ENCODE measurements around the gene TBC1D21. TPM values are rescaled to one million over a fixed set of nuclear protein-coding genes. Genes with fewer than 3 reads are reported as not detected.

Gene TBC1D21, protein sequence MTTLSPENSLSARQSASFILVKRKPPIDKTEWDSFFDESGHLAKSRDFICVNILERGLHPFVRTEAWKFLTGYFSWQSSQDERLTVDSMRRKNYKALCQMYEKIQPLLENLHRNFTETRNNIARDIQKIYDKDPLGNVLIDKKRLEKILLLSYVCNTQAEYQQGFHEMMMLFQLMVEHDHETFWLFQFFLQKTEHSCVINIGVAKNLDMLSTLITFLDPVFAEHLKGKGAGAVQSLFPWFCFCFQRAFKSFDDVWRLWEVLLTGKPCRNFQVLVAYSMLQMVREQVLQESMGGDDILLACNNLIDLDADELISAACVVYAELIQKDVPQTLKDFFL
- total RNA-seq: not detected

DNA sequence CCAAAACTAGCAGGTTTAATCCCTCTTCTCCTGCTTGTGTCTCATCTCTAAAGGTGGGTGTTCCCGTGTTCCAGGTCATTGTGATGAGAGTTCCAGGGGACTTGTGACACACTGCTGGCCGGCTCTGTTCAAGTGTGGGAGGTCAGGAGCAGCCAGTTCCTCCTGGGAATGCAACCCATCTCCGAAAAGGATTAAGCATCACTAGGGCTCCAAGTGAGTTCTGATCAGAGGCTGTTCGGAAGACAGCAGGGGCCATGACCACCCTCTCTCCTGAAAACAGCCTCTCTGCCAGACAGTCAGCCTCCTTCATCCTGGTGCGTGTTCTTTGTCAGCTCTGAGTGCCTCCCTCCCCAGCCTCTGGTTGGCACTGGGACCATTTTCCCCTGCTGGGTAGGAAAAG is at the start of gene TBC1D21:
Gene TBC1D21 (plus strand): TSS at position 109 of the 400 bp plus-strand sequence. CDS start 146 bp downstream, at position 255.
- Mint-ChIP-seq H3K36me3 (ENCODE audit: low read depth) (no peaks in the 10 kb centered on the region), H3K27me3 (peaks cover 47% of the 10 kb centered on the region), H3K4me3 (no peak within 1 kb of the TSS), H3K4me1 (no peaks in the 10 kb centered on the region), H3K27ac (no peak within 1 kb of the TSS), H3K9me3 (no peaks in the 10 kb centered on the region)
- ATAC-seq (replicated peaks): no peak

DNA sequence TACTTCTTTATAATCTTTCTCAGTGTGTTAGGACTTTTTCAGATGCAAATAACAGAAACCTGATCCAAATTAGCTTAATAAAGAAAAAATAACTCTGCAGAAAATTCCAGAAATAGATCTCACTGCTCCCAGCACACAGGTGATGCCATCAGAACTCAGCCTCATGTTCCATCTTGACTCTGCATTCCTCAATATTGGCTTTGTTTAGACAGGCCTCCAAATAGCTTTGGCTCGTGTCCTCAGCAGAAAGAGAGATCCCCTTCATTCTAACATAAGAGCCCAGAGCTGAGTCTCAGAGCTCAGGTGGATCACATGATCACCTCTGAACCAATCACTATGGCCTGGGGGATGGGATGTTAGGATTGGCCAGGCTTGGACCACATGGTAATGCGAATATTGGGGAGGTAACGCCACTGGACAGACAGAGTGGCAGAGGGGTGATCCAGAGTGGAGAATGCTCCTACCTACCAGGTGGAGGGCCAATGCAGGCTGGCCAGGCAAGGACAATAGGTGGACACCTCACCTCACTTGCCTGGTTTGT is 46.6 kb upstream of the TBC1D21 start:
- H3K9me3 Mint-ChIP-seq: no peaks in the 10 kb centered on the region
- H3K27me3 Mint-ChIP-seq: peaks cover 29% of the 10 kb centered on the region
- H3K36me3 Mint-ChIP-seq (ENCODE audit: low read depth): no peaks in the 10 kb centered on the region
- no peak overlapping the region for H3K27ac Mint-ChIP-seq
- no peak for ATAC-seq (replicated peaks)
- H3K4me1 Mint-ChIP-seq: no peaks in the 10 kb centered on the region
- no peak overlapping the region for H3K4me3 Mint-ChIP-seq

DNA sequence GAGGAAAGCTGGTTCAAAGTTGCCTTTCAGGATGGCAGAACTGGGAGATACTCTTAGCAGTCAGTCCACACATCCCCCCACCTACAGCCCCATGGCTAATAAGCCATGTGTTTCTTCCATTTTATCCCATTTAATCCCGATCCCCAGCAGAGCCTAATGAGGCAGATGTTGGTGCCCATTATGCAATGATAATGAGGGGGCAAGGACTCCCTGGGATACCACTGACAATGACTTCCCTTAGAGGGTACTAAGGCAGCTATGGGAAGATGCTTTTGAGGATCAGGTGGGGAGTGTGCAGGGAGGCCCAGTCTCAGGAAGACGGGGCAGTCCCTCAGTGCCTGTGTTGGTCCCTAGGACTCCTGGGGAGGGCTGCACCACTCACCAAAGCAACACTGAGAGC is 43.8 kb upstream of the TBC1D21 start:
- Mint-ChIP-seq H3K27me3 (peaks cover 35% of the 10 kb centered on the region), H3K9me3 (no peaks in the 10 kb centered on the region), H3K36me3 (ENCODE audit: low read depth) (no peaks in the 10 kb centered on the region), H3K27ac (no peak overlapping the region), H3K4me3 (no peak overlapping the region), H3K4me1 (no peaks in the 10 kb centered on the region)
- no peak for ATAC-seq (replicated peaks)

DNA sequence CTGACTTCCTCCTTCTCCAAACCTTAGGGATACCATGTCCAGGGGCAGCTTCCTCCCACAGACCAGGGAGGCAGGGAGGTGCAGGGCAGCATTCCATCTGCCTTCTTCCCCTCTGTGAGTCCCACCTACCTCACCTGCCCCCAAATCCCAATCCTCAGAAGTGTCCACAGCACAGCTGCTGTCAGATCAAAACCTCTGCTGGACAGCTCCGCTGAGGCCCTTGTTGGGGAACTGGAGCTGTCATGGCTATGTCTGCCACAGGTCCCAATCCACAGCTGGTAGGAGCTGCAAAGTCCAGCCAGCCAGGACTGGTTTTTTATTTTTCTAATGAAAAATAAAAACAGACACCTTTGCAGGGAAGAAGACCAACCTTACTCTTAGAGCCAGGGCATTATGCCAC is 40.7 kb upstream of the TBC1D21 start:
- no peak overlapping the region for H3K4me3 Mint-ChIP-seq
- peaks cover 37% of the 10 kb centered on the region for H3K27me3 Mint-ChIP-seq
- H3K9me3 Mint-ChIP-seq: no peaks in the 10 kb centered on the region
- no peaks in the 10 kb centered on the region for H3K36me3 Mint-ChIP-seq (ENCODE audit: low read depth)
- H3K4me1 Mint-ChIP-seq: no peaks in the 10 kb centered on the region
- H3K27ac Mint-ChIP-seq: no peak overlapping the region
- ATAC-seq (replicated peaks): no peak

DNA sequence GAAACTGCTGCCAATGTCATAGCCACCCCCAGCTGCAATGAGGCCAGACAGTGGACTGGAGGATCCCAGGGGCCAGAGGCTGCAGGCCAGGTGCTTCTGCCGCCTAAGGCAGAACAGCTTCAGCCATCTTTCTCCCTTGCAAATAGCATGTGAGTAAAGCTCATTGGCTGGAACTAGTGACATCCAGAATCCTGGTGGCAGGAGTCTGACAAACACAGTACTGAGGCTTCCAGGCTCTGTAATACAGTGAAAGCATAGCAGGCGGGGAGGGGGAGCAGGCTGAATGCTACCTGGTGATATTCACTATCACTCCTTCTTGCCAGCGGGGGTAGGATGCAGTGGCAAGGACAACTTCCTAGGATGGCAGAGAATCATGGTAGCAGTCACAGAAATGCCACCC is 36.5 kb upstream of the TBC1D21 start:
- H3K4me1 Mint-ChIP-seq: no peaks in the 10 kb centered on the region
- no peaks in the 10 kb centered on the region for H3K36me3 Mint-ChIP-seq (ENCODE audit: low read depth)
- H3K4me3 Mint-ChIP-seq: no peak overlapping the region
- ATAC-seq (replicated peaks): no peak
- no peaks in the 10 kb centered on the region for H3K9me3 Mint-ChIP-seq
- no peak overlapping the region for H3K27ac Mint-ChIP-seq
- peaks cover 38% of the 10 kb centered on the region for H3K27me3 Mint-ChIP-seq

DNA sequence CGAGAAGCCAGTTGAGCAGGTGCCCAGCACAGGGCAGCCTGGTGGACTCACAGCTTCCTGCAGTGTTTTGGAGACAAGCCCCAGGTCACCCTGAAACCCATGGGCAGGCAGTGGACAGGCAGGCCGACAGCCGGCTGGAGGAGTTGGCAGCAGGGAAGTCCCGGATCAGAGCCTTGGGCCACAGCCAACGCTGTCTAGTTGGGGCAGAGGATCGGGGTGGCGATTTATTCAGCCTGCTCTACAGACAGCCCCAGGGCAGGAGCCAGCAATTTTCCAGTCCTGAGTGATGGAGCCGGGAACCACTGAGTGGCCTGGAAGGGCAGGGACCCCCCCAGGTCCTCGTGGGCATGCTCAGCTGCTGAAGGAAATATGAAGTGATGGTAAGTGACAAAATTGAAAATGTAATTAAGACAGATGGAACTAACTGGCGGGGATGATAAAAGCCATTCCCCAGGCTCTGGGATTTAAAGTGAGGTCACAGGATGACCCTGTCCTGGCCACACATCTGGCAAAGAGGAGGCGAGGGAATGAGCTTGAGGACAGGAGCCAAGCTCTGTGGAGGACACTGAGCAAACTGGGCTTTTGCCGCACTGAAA is 34.4 kb upstream of the TBC1D21 start:
- Mint-ChIP-seq H3K4me1 (no peaks in the 10 kb centered on the region), H3K4me3 (no peak overlapping the region), H3K27me3 (peaks cover 40% of the 10 kb centered on the region), H3K36me3 (ENCODE audit: low read depth) (no peaks in the 10 kb centered on the region), H3K27ac (no peak overlapping the region), H3K9me3 (no peaks in the 10 kb centered on the region)
- no peak for ATAC-seq (replicated peaks)

DNA sequence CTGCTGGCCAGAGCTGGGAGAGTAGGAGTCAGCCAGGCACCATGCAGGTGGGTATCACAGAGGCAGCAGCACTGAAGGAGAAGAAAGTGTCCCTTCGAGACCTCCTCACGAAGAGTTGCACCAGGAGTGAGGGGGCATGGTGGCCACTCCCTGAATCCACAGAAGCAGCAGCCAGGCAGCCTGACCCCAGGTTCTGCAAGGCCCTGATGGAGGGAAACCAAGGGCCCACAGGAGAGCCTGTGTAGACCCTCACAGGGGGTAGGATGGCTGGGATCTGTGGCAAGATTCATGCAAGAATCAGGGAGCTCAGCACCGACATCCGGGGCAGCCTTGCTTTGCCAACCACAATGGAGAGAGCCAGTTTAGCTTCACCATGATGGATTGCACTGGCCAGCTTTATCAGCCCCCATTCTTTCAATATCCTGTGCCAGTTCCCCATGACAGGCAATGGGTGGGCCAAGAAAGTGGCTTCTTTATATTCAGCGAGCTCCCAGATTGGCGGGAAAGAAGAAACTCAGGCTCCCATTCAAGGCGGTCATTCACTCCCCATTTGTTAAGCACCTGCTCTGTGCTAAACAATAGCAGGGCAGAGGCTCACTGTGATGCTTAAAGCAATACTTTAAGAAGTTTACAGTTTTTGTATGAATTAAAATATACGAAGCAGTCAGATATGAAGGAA is 33.5 kb upstream of the TBC1D21 start:
- Mint-ChIP-seq H3K4me1 (no peaks in the 10 kb centered on the region), H3K27me3 (peaks cover 40% of the 10 kb centered on the region), H3K9me3 (no peaks in the 10 kb centered on the region), H3K4me3 (no peak overlapping the region), H3K27ac (no peak overlapping the region), H3K36me3 (ENCODE audit: low read depth) (no peaks in the 10 kb centered on the region)
- no peak for ATAC-seq (replicated peaks)

DNA sequence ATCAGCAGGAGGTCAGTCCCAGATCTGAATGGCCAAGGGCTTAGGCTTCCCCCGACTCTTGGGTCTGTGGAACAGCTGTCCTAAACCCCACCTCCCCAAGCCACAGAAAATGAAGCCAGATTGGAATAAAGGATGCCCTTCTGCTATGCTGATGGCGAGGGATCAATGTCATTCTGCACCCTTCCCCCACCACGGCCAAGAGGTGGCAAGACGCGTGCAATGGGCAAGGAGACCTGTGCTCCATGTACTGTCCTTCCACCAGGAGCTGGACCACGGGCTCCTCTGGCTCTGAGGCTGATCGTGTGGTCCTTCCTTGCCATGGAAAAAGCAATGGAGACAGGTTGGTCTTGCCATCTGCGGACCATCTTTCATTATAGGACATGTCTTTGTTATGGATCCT is 32.6 kb upstream of the TBC1D21 start:
- H3K27me3 Mint-ChIP-seq: peaks cover 36% of the 10 kb centered on the region
- H3K4me3 Mint-ChIP-seq: no peak overlapping the region
- H3K9me3 Mint-ChIP-seq: no peaks in the 10 kb centered on the region
- H3K36me3 Mint-ChIP-seq (ENCODE audit: low read depth): no peaks in the 10 kb centered on the region
- H3K4me1 Mint-ChIP-seq: no peaks in the 10 kb centered on the region
- no peak overlapping the region for H3K27ac Mint-ChIP-seq
- no peak for ATAC-seq (replicated peaks)

DNA sequence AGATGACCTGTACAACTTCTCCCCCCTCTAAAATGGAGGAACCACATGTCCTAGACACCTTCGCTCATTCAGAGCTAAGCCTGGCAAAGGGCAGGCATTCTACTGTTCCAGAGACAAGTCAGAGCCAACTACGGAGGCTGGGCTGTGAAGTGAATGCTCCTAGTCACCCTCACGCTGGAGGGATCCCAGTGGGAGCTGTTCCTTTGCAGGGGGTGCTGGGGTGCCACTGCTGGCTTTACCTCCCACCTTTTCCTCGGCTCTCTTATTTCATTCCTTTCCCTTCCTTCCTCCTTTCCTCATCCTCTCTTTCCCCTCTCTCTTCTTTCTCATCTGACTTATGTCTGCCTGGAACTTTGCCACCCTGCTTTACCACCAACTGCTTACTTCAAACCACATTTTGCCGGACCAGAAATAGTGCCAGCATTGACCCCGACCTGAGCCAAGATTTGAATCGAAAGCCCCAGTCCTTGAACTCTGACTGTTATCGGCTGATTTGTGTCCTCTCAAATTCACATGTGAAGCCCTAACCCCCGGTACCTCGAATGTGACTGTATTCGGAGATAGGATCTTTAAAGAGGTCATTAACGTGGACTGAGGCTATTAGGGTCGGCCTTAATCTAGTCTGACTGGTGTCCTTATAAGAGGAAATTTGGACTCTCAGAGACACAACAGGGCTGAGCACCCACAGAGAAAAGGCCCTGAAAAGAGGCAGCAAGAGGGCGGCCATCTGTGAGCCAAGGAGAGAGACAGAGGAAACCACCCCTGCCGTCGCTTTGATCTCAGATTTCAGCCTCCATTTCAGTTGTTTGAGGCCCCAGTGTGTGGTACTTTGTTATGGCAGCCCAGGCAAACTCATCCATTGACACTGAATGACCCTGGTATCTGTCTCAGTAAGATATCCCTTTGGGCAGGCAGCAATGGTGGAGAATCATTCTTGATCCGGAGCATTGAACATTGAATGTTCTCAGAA is 31.3 kb upstream of the TBC1D21 start:
- no peak overlapping the region for H3K27ac Mint-ChIP-seq
- H3K36me3 Mint-ChIP-seq (ENCODE audit: low read depth): no peaks in the 10 kb centered on the region
- peaks cover 34% of the 10 kb centered on the region for H3K27me3 Mint-ChIP-seq
- no peaks in the 10 kb centered on the region for H3K9me3 Mint-ChIP-seq
- ATAC-seq (replicated peaks): no peak
- H3K4me1 Mint-ChIP-seq: no peaks in the 10 kb centered on the region
- no peak overlapping the region for H3K4me3 Mint-ChIP-seq

DNA sequence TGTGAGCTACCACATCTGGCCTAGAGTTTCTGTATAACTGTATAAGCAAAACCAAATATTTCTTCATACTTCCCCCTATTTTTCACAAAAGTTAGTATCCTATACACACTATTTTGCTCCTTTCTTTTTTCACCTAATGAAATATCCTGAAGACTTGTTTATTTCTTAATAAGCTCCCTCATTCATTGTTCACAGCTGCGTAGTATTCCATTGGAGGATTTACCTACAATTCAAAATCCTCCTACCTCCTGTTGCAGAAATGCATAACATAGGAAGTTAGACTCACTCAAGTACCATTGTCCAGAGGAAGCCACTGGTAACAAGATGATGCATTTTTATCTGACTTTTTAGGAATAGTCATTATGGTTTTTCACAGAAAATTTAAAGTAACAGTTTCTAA is 29.6 kb upstream of the TBC1D21 start:
- H3K4me1 Mint-ChIP-seq: no peaks in the 10 kb centered on the region
- no peaks in the 10 kb centered on the region for H3K36me3 Mint-ChIP-seq (ENCODE audit: low read depth)
- H3K27me3 Mint-ChIP-seq: peaks cover 44% of the 10 kb centered on the region
- no peak overlapping the region for H3K27ac Mint-ChIP-seq
- ATAC-seq (replicated peaks): no peak
- H3K4me3 Mint-ChIP-seq: no peak overlapping the region
- H3K9me3 Mint-ChIP-seq: no peaks in the 10 kb centered on the region

DNA sequence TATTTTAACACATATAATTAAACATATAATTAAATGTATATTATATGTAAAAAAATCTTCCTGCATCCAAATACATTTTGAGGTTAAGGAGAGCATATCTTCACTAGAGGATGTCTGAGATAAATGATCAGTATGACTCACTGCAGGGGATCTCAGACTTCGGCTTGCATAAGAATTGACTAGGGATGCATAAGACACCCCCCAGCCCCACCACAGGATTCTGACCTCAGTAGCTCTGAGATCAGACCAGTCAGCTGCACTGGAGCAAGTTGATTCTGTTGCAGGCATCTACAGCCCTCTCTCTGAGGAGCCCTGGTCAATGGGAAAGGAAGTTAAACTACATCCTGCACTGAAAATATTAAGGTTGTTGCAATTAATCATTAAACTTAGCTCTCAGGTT is 29.0 kb upstream of the TBC1D21 start:
- no peaks in the 10 kb centered on the region for H3K9me3 Mint-ChIP-seq
- no peak for ATAC-seq (replicated peaks)
- H3K27me3 Mint-ChIP-seq: peaks cover 38% of the 10 kb centered on the region
- H3K27ac Mint-ChIP-seq: no peak overlapping the region
- no peaks in the 10 kb centered on the region for H3K4me1 Mint-ChIP-seq
- H3K4me3 Mint-ChIP-seq: no peak overlapping the region
- no peaks in the 10 kb centered on the region for H3K36me3 Mint-ChIP-seq (ENCODE audit: low read depth)

DNA sequence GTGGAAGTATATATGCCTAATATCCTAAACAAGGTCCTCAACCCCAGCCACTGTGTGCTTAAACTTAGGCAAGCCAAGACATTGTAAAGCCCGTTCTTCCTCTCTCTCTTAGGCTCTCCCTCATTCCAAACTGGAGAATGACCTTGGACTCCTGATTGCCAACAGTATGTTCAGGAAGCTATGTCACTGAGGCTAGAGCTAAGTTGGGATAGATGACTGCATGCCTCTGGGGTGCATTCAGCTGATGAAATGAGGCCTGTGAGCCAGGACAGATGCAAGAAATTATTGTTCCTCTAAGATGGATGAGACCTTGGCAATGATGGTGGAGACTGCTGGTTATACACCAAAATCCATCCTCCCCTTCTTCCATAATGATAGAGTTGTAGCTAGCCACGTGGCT is 27.9 kb upstream of the TBC1D21 start:
- H3K27me3 Mint-ChIP-seq: peaks cover 38% of the 10 kb centered on the region
- ATAC-seq (replicated peaks): no peak
- H3K36me3 Mint-ChIP-seq (ENCODE audit: low read depth): no peaks in the 10 kb centered on the region
- H3K27ac Mint-ChIP-seq: no peak overlapping the region
- no peaks in the 10 kb centered on the region for H3K9me3 Mint-ChIP-seq
- H3K4me3 Mint-ChIP-seq: no peak overlapping the region
- H3K4me1 Mint-ChIP-seq: no peaks in the 10 kb centered on the region

DNA sequence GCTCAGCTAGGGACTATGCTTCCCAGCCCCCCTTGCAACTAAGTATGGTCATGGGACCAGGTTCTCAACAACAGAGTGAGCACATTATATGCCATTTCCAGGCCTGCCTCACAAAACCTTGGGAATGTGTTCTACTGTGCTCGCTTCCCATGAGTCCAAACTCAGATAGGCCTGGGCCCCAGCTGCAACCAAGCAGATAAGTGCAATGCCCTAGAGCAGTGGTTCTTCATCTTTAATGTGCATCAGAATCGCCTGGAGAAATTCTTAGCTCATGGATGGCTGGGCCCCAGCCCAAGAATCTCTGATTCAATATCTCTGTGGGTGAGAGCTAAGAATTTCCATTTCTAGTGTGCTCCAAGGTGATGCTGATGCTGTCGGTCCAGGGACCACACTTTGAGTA is 27.5 kb upstream of the TBC1D21 start:
- Mint-ChIP-seq H3K36me3 (ENCODE audit: low read depth) (no peaks in the 10 kb centered on the region), H3K4me1 (no peaks in the 10 kb centered on the region), H3K27ac (no peak overlapping the region), H3K9me3 (no peaks in the 10 kb centered on the region), H3K4me3 (no peak overlapping the region), H3K27me3 (peaks cover 41% of the 10 kb centered on the region)
- no peak for ATAC-seq (replicated peaks)

DNA sequence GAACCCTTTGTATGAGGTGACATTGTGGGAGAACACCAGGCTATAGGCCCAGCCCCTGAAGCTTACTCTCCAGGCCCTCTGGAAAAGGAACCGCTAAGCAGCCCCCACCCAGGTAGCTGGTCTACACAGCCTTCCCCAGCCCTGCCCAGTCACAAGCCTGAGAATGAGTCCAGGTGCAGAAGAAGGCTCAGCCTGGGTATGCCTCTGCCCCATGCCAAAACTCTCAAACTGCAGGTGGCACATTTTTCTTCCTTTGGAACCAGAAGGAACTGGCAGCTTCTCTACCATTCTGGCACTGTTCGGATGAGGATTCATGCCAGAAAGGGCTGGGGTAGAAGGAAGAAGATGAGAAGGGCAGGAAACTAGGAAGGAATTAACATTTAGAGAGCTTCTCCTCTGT is 23.7 kb upstream of the TBC1D21 start:
- no peaks in the 10 kb centered on the region for H3K4me1 Mint-ChIP-seq

More for the DNA sequence above, 23.7 kb upstream of the TBC1D21 start:
- ATAC-seq (replicated peaks): no peak
- Mint-ChIP-seq H3K36me3 (ENCODE audit: low read depth) (no peaks in the 10 kb centered on the region), H3K27me3 (peaks cover 51% of the 10 kb centered on the region), H3K4me3 (no peak overlapping the region), H3K9me3 (no peaks in the 10 kb centered on the region), H3K27ac (no peak overlapping the region)
